ENCODE measurements around the gene GMCL1.

GMCL1 gene

DNA sequence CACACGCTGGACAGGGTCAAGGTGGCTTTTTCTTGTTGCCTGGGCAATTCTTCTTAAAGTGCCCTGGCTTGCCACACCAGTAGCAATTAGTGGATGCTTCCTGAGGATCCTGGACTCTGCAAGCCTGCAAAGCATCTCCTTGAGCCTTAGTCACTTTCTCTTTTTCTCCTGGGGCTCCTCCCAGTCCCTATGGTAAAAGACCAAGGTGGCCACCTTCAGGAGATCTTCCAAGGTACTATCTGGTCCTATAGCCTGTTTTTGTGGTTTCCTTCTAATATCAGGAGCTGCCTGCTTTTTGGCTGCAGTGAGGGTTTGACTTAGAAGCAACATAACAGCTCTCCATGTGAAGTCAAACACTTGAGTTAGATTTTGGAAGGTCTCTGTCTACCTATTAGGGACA lies 33.3 kb upstream of the GMCL1 start:
- DNase-seq, result no peak
- H3K27ac ChIP-seq, result no peak overlapping the region
- intact Hi-C loops (cut with DNase I; ENCODE audit: low total_unique reads), result no loop called here
- no peaks in the 10 kb centered on the region for H3K9me3 ChIP-seq
- H3K4me1 ChIP-seq, result peaks cover 0 to 51% (median 38%) of the 10 kb centered on the region in 4 donors
- peaks cover 0 to 3% (median 0%) of the 10 kb centered on the region in 3 donors for H3K36me3 ChIP-seq
- no peak overlapping the region for H3K4me3 ChIP-seq
- TF ChIP-seq, protein P1, sequence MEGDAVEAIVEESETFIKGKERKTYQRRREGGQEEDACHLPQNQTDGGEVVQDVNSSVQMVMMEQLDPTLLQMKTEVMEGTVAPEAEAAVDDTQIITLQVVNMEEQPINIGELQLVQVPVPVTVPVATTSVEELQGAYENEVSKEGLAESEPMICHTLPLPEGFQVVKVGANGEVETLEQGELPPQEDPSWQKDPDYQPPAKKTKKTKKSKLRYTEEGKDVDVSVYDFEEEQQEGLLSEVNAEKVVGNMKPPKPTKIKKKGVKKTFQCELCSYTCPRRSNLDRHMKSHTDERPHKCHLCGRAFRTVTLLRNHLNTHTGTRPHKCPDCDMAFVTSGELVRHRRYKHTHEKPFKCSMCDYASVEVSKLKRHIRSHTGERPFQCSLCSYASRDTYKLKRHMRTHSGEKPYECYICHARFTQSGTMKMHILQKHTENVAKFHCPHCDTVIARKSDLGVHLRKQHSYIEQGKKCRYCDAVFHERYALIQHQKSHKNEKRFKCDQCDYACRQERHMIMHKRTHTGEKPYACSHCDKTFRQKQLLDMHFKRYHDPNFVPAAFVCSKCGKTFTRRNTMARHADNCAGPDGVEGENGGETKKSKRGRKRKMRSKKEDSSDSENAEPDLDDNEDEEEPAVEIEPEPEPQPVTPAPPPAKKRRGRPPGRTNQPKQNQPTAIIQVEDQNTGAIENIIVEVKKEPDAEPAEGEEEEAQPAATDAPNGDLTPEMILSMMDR (IDR thresholded peaks at IDR 0.05), result no peak
- no peaks in the 10 kb centered on the region for H3K27me3 ChIP-seq

DNA sequence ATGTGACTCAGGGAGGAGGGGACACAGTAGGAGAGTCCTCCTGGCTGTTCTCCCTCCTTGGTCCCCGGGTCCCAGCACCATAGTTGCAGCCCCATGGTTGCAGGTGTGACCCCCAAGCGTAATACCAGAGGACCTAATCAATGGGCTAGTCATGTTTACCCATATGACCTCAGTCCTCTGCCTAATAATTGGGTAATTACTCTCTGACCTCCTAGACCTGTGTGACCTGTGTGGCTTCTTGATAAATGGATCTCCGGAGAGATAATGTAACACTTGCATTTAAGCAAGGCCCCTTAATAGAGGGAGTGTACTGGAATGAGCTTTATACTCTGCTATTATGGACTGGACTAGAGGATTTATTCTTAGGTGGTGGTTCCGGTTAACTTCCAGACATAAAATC lies 32.2 kb upstream of the GMCL1 start:
- Histone ChIP-seq H3K4me1 (peaks cover 0 to 41% (median 33%) of the 10 kb centered on the region in 4 donors), H3K9me3 (no peaks in the 10 kb centered on the region), H3K36me3 (peaks cover 0 to 7% (median 0%) of the 10 kb centered on the region in 3 donors), H3K4me3 (no peak overlapping the region), H3K27ac (peak overlapping the region; percentile 71 to 80), H3K27me3 (no peaks in the 10 kb centered on the region)
- intact Hi-C loops (cut with DNase I; ENCODE audit: low total_unique reads), result no loop called here
- TF ChIP-seq, protein P1 (IDR thresholded peaks at IDR 0.05), result no peak
- no peak for DNase-seq

DNA sequence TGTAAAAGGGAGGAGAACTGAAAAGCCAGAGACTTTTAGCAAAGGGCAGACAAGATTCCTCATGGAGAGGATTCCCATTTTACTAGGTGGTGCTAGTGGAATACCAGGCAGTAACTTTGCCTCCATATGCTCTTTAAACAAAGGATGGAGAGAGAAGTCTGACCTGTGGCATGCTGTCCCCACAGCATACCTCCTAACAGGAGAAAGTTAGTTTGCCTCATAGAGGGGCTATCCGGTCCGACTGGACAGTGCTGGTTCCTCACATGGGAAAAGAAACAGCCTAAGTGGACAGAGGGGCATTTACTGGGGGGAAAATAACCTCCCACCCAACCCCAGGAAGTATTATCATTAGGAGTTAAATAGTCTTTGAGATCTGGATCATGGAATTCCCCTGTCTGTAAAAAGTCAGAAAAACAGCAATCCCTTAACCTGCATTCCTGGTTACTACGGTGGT lies 31.6 kb upstream of the GMCL1 start:
- Histone ChIP-seq H3K36me3 (peaks cover 0 to 5% (median 0%) of the 10 kb centered on the region in 3 donors), H3K9me3 (no peaks in the 10 kb centered on the region), H3K27ac (peak overlapping the region; percentile 71 to 80), H3K27me3 (no peaks in the 10 kb centered on the region), H3K4me1 (peaks cover 0 to 39% (median 32%) of the 10 kb centered on the region in 4 donors), H3K4me3 (peak overlapping the region; percentile 45 to 51)
- no peak for DNase-seq
- intact Hi-C loops (cut with DNase I; ENCODE audit: low total_unique reads), result no loop called here
- TF ChIP-seq, protein P1 (IDR thresholded peaks at IDR 0.05), result no peak

DNA sequence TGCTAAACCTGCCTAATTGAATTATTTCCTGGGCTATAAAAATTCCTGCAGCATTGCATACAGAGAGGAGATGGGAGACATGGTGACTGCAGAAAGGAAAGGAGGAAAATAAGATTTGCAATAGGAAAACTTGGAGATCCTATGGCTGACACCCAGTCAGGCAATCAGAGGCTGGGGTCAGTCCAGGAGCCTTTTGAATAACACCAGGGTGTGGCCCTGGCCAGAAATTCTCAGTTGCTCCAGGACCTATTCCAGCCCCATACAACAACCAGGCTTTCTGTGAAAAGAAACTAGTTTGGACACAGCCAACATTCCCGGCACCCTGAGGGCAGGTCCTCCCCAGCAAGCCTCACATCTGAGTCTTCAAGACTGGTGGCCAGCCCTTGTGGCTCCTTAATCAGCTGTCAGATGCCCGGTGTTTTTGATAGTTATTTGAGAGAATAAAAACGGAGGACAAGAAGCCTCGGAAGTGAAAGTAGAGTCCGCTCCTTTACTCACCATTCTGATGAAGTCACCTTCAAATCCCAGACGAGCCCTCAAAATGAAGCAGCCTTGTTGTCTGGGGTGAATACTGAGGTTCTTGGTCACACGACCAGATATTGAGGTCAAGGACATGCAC lies 31.1 kb upstream of the GMCL1 start:
- H3K9me3 ChIP-seq, result no peaks in the 10 kb centered on the region
- no peaks in the 10 kb centered on the region for H3K27me3 ChIP-seq
- H3K4me1 ChIP-seq, result peaks cover 0 to 39% (median 31%) of the 10 kb centered on the region in 4 donors
- peak overlapping the region; percentile 71 to 80 for H3K27ac ChIP-seq
- H3K36me3 ChIP-seq, result peaks cover 0 to 3% (median 0%) of the 10 kb centered on the region in 3 donors
- intact Hi-C loops (cut with DNase I; ENCODE audit: low total_unique reads), result no loop called here
- TF ChIP-seq, protein P1 (IDR thresholded peaks at IDR 0.05), result no peak
- DNase-seq, result peak; percentile 47 to 70
- H3K4me3 ChIP-seq, result peak overlapping the region; percentile 45 to 51

DNA sequence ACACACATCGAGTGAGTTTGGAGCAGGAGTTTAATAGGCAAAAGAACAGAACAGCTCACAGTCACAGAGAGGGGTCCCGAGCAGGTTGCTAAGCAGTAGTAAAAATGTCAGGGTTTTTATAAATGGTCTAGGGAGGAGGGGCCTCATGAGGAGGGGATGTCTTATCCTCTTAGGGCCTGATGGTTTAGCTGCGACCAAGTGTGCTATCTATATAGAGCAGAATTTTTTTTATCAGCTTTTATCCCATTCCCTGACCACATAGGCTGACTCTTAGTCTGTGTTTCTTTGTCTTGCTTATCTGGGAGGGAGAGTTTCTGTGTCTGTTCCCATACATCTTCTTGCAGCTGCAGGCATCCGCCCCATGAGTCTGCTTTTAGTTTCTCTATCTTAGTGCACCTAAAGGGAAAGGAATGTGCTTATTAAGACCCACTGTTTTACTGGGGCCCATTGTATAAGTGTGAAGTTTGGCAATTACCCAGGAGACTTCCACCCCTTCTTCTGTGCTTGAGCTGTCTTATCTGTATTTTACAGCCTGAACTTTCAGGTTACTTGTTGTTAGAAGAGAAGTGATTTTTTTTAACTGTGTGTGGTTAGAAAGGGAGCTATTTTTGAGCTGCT lies 30.4 kb upstream of the GMCL1 start:
- TF ChIP-seq, protein P1 (IDR thresholded peaks at IDR 0.05), result no peak
- Histone ChIP-seq H3K4me3 (peak overlapping the region; percentile 45 to 51), H3K9me3 (no peaks in the 10 kb centered on the region), H3K4me1 (peaks cover 0 to 36% (median 27%) of the 10 kb centered on the region in 4 donors), H3K27ac (peak overlapping the region; percentile 71 to 80), H3K36me3 (peaks cover 0 to 3% (median under 1%) of the 10 kb centered on the region in 3 donors), H3K27me3 (no peaks in the 10 kb centered on the region)
- intact Hi-C loops (cut with DNase I; ENCODE audit: low total_unique reads), result no loop called here
- DNase-seq, result no peak

Data from tibial artery (tissue), 4 donors.